ENCODE data around the gene KCND2. TPM values are rescaled to one million over a fixed set of nuclear protein-coding genes. Genes with fewer than 3 reads are reported as not detected.

Gene KCND2
- total RNA-seq, 1 donor from 2014 or later: 2.9 TPM

DNA sequence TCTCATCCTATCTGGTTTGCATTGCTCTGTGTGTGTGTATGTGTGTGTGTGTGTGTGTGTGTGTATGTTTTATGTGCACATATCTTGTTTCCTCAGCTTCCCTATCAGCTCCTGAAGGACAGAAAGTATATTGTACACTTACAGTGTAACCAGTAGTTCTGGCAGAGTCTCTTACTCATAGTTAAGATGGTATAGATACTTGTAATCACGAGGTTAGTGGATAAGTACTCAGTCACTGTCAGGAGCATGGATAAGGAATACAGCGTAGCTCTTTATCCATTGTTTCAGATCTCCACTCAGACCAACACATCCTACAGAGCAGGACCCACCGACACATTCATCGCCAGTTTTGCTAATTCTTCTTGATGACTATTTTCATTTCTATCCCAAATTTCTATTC is 309.9 kb downstream of the KCND2 start:
- Histone ChIP-seq H3K9me3 (ENCODE audit: low read depth) (no peaks in the 10 kb centered on the region), H3K36me3 (no peaks in the 10 kb centered on the region), H3K27ac (no peak overlapping the region), H3K79me2 (ENCODE audit: low read depth) (no peaks in the 10 kb centered on the region), H4K20me1 (ENCODE audit: low read depth) (no peaks in the 10 kb centered on the region), H3K4me2 (no peak overlapping the region), H3K4me3 (no peak overlapping the region), H2AFZ (replicated peaks) (no peak overlapping the region), H3K27me3 (no peaks in the 10 kb centered on the region), H3F3A (ENCODE audit: low read depth) (no peaks in the 10 kb centered on the region), H3K4me1 (no peaks in the 10 kb centered on the region), H3K9ac (no peak overlapping the region)
- Mint-ChIP-seq H3K4me1 (peaks cover 5% of the 10 kb centered on the region), H3K27ac (no peak overlapping the region), H3K36me3 (no peaks in the 10 kb centered on the region), H3K4me3 (no peak overlapping the region), H3K9me3 (no peaks in the 10 kb centered on the region), H3K27me3 (ENCODE audit: insufficient read depth, low read depth) (no peaks in the 10 kb centered on the region)
- DNase-seq (ENCODE audit: low spot score): no peak
- no peak for TF ChIP-seq EZH2phosphoT487 (IDR thresholded peaks at IDR 0.05)
- TF ChIP-seq EZH2 (IDR thresholded peaks at IDR 0.05): no peak
- TF ChIP-seq CTCF (IDR thresholded peaks at IDR 0.05): no peak

DNA sequence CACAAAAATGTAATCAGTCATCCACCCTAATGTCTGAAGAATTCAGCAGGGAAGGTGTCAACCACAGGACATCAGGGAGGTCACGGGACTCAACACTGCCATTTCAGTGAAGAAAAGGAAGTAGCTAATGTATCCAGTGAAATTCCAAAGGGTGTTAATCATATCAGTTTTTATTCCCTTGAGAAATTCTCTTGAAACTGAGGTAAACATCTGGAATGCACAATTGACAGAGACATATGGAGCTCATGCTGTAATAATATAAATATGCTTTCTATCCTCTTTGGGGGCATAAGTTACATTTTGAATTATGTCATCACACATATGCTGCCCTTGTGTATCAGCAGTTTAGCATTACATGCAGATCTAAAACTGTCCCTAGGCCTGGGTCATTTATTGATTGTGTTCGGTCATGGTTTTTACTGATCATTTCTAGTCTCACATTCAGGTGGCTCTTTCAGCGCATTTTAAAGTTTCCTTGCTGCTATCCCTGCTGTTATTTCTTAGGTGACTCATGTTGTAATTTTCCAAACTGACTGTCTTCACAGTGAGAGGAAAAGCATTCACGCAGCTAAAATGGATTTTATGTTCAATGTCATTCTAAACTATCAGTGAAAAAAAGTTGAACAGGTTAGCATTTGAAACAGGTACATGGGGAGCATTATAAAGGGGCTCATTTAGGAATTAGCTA is 311.1 kb downstream of the KCND2 start:
- H3K4me3 ChIP-seq: no peak overlapping the region
- Mint-ChIP-seq H3K4me3 (no peak overlapping the region), H3K36me3 (no peaks in the 10 kb centered on the region), H3K4me1 (peaks cover 13% of the 10 kb centered on the region), H3K27ac (no peak overlapping the region), H3K9me3 (no peaks in the 10 kb centered on the region), H3K27me3 (ENCODE audit: insufficient read depth, low read depth) (no peaks in the 10 kb centered on the region)
- no peaks in the 10 kb centered on the region for H4K20me1 ChIP-seq (ENCODE audit: low read depth)
- TF ChIP-seq EZH2phosphoT487 (IDR thresholded peaks at IDR 0.05): no peak
- no peak for TF ChIP-seq CTCF (IDR thresholded peaks at IDR 0.05)
- TF ChIP-seq EZH2 (IDR thresholded peaks at IDR 0.05): no peak
- no peak overlapping the region for H2AFZ ChIP-seq (replicated peaks)
- H3F3A ChIP-seq (ENCODE audit: low read depth): no peaks in the 10 kb centered on the region
- no peaks in the 10 kb centered on the region for H3K27me3 ChIP-seq
- H3K4me2 ChIP-seq: no peak overlapping the region
- no peaks in the 10 kb centered on the region for H3K9me3 ChIP-seq (ENCODE audit: low read depth)
- no peaks in the 10 kb centered on the region for H3K36me3 ChIP-seq
- H3K27ac ChIP-seq: no peak overlapping the region
- peaks cover 6% of the 10 kb centered on the region for H3K4me1 ChIP-seq
- DNase-seq (ENCODE audit: low spot score): no peak
- no peak overlapping the region for H3K9ac ChIP-seq
- no peaks in the 10 kb centered on the region for H3K79me2 ChIP-seq (ENCODE audit: low read depth)

GRCh38 chr7:120586571-120586970 is 313.6 kb downstream of the KCND2 start:
- Histone ChIP-seq H4K20me1 (ENCODE audit: low read depth) (no peaks in the 10 kb centered on the region), H3K4me1 (peaks cover 6% of the 10 kb centered on the region), H3K79me2 (ENCODE audit: low read depth) (no peaks in the 10 kb centered on the region), H2AFZ (replicated peaks) (no peak overlapping the region), H3K9ac (no peak overlapping the region), H3K9me3 (ENCODE audit: low read depth) (no peaks in the 10 kb centered on the region), H3K4me3 (no peak overlapping the region), H3K4me2 (no peak overlapping the region), H3F3A (ENCODE audit: low read depth) (no peaks in the 10 kb centered on the region), H3K27me3 (no peaks in the 10 kb centered on the region), H3K27ac (no peak overlapping the region), H3K36me3 (no peaks in the 10 kb centered on the region)
- TF ChIP-seq EZH2phosphoT487 (IDR thresholded peaks at IDR 0.05): no peak
- no peak for TF ChIP-seq EZH2 (IDR thresholded peaks at IDR 0.05)
- no peak for TF ChIP-seq CTCF (IDR thresholded peaks at IDR 0.05)
- Mint-ChIP-seq H3K27me3 (ENCODE audit: insufficient read depth, low read depth) (no peaks in the 10 kb centered on the region), H3K27ac (no peak overlapping the region), H3K9me3 (no peaks in the 10 kb centered on the region), H3K4me3 (no peak overlapping the region), H3K36me3 (no peaks in the 10 kb centered on the region), H3K4me1 (peaks cover 13% of the 10 kb centered on the region)
- no peak for DNase-seq (ENCODE audit: low spot score)
